Left colon (tissue), 2 donors: Measurements from ENCODE around the gene OLIG1. TPM values are rescaled to one million over a fixed set of nuclear protein-coding genes. Genes with fewer than 3 reads are reported as not detected.

Source experiments
- ATAC-seq: fragments of 200-7000 bp; cut with Tn5 transposase; one replicate; pipeline ENCODE4 v1.9.1; 2020; ENCODE audit warnings: mild to moderate bottlenecking, moderate library complexity
- DNase-seq, 2 donors: peaks; one replicate each; pipeline ENCODE4 v3.0.0-alpha.2; 2020
- intact Hi-C, 2 donors: fragments of 100-400 bp; cut with DNase I in 1 of 2; cut with micrococcal nuclease in 1 of 2; formaldehyde crosslinking; loops; one replicate each; pipeline versions ENCODE4 v1.11.2 to v1.14.0; 2022; cut with DNase I, micrococcal nuclease
- total RNA-seq, 2 donors: library from RNA; stranded (reverse); fragmentation: NEBNext Ultra II Directional; extraction: Animal tissue kit (Norgen Biotek cat#: 25700); gene quantifications; one replicate each; pipeline ENCODE4 v1.2.1, GENCODE V29; 2021
- donor health status: DM: no; HTN: no; CAD: no.
- donor health status: DM: yes; HTN: yes; CAD: no.

The OLIG1 gene
- total RNA-seq, 2 donors from 2014 or later, result not detected

GRCh38 chr21:33029385-33029921 lies 40.5 kb upstream of the OLIG1 start:
- ATAC-seq (no peak), DNase-seq (no peak)
- intact Hi-C loops, result no loop called here

GRCh38 chr21:33029975-33030461 lies 39.9 kb upstream of the OLIG1 start:
- no peak for DNase-seq
- intact Hi-C loops, result no loop called here
- no peak for ATAC-seq

GRCh38 chr21:33030633-33031032 lies 39.3 kb upstream of the OLIG1 start:
- ATAC-seq (no peak), DNase-seq (no peak)
- intact Hi-C loops, result no loop called here

GRCh38 chr21:33031152-33031911 lies 38.6 kb upstream of the OLIG1 start:
- intact Hi-C loops, result no loop called here
- ATAC-seq, result no peak
- DNase-seq, result no peak

GRCh38 chr21:33032434-33033047 lies 37.4 kb upstream of the OLIG1 start:
- intact Hi-C loops, result no loop called here
- DNase-seq (no peak), ATAC-seq (no peak)

GRCh38 chr21:33033094-33033951 lies 36.6 kb upstream of the OLIG1 start:
- ATAC-seq (no peak), DNase-seq (no peak)

GRCh38 chr21:33033961-33034413 lies 36.0 kb upstream of the OLIG1 start:
- DNase-seq (no peak), ATAC-seq (no peak)
- intact Hi-C loops, result no loop called here

More at GRCh38 chr21:33033094-33033951, 36.6 kb upstream of the OLIG1 start:
- intact Hi-C loops, result no loop called here

- intact Hi-C loops, result no loop called here
- ATAC-seq (no peak), DNase-seq (no peak)
Observed at GRCh38 chr21:33035147-33035546, 34.8 kb upstream of the OLIG1 start.

GRCh38 chr21:33036430-33037162 lies 33.3 kb upstream of the OLIG1 start:
- ATAC-seq, result no peak
- no peak for DNase-seq
- intact Hi-C loops, result no loop called here

- no peak for ATAC-seq
- intact Hi-C loops, result no loop called here
- DNase-seq, result no peak
Observed at GRCh38 chr21:33037501-33037900, 32.4 kb upstream of the OLIG1 start.

GRCh38 chr21:33039536-33039935 lies 30.4 kb upstream of the OLIG1 start:
- ATAC-seq (no peak), DNase-seq (no peak)
- intact Hi-C loops, result no loop called here

GRCh38 chr21:33040215-33040614 lies 29.7 kb upstream of the OLIG1 start:
- DNase-seq (no peak), ATAC-seq (no peak)
- intact Hi-C loops, result no loop called here

GRCh38 chr21:33041981-33042380 lies 28.0 kb upstream of the OLIG1 start:
- DNase-seq (no peak), ATAC-seq (no peak)
- intact Hi-C loops, result no loop called here

GRCh38 chr21:33042812-33043211 lies 27.1 kb upstream of the OLIG1 start:
- ATAC-seq (no peak), DNase-seq (no peak)
- intact Hi-C loops, result no loop called here

- intact Hi-C loops, result no loop called here
- ATAC-seq, result no peak
Observed at GRCh38 chr21:33046455-33046854, 23.5 kb upstream of the OLIG1 start.

GRCh38 chr21:33047231-33047630 lies 22.7 kb upstream of the OLIG1 start:
- ATAC-seq, result no peak
- no peak for DNase-seq
- intact Hi-C loops, result no loop called here

More at GRCh38 chr21:33046455-33046854, 23.5 kb upstream of the OLIG1 start:
- DNase-seq, result no peak

- DNase-seq, result no peak
Observed at GRCh38 chr21:33051925-33052324, 18.0 kb upstream of the OLIG1 start.

GRCh38 chr21:33053951-33054350 lies 16.0 kb upstream of the OLIG1 start:
- DNase-seq, result no peak
- ATAC-seq, result no peak
- intact Hi-C loops, result no loop called here

More at GRCh38 chr21:33051925-33052324, 18.0 kb upstream of the OLIG1 start:
- intact Hi-C loops, result no loop called here
- no peak for ATAC-seq

GRCh38 chr21:33055991-33056390 lies 13.9 kb upstream of the OLIG1 start:
- ATAC-seq (no peak), DNase-seq (no peak)
- intact Hi-C loops, result no loop called here
